GM21723 (cell line): Measurements from ENCODE around the gene INSYN1.

ENCODE experiments used
- ATAC-seq: cut with Tn5 transposase; IDR thresholded peaks from one replicate; pipeline ENCODE4 v1.9.1; 2021; ENCODE audit warnings: mild to moderate bottlenecking, moderate library complexity; ENCODE audit not compliant: unreplicated experiment

The INSYN1 gene

GRCh38 chr15:73695773-73696640 is 57.1 kb downstream of the INSYN1 start:
- ATAC-seq: no peak

GRCh38 chr15:73694419-73694818 is 58.7 kb downstream of the INSYN1 start:
- no peak for ATAC-seq

GRCh38 chr15:73691396-73691795 is 61.8 kb downstream of the INSYN1 start:
- ATAC-seq: no peak

GRCh38 chr15:73688455-73688854 is 64.7 kb downstream of the INSYN1 start:
- no peak for ATAC-seq

GRCh38 chr15:73687351-73687750 is 65.8 kb downstream of the INSYN1 start:
- no peak for ATAC-seq

GRCh38 chr15:73686781-73687256 is 66.3 kb downstream of the INSYN1 start:
- no peak for ATAC-seq

- no peak for ATAC-seq
Observed at GRCh38 chr15:73685981-73686380, 67.2 kb downstream of the INSYN1 start.
